Liver (tissue), 9 donors: ENCODE measurements around the gene OR11H7. TPM values are rescaled to one million over a fixed set of nuclear protein-coding genes. Genes with fewer than 3 reads are reported as not detected.
"Not testable (repeated sequence)": the region's sequence is repeated elsewhere in the genome, so short reads cannot be mapped to it uniquely, and the experiment has no call there.

Experiments used
- DNase-seq: peaks from one replicate; pipeline ENCODE4 v3.0.0-alpha.2; 2017; ENCODE audit warnings: low spot score
- H3K27ac ChIP-seq, 2 donors: one replicate each; pipeline ENCODE4 v1.7.0; 2013; ENCODE audit warnings: inconsistent platforms in 2 of 2, low read length in 2 of 2, control low read depth in 1 of 2, low read depth in 1 of 2, mild to moderate bottlenecking in 1 of 2
- H3K27me3 ChIP-seq, 4 donors: one replicate each; pipeline versions ENCODE4 v1.6.1 to v1.7.0; 2013; ENCODE audit warnings: low read length in 3 of 4, inconsistent platforms in 1 of 4, mild to moderate bottlenecking in 1 of 4, moderate library complexity in 1 of 4; ENCODE audit not compliant: control insufficient read depth in 4 of 4, insufficient read depth in 4 of 4
- H3K36me3 ChIP-seq, 4 donors: one replicate each; pipeline versions ENCODE4 v1.6.1 to v1.7.0; 2013; ENCODE audit warnings: low read length in 3 of 4, mild to moderate bottlenecking in 3 of 4, low read depth in 1 of 4, moderate library complexity in 1 of 4; ENCODE audit not compliant: control insufficient read depth in 4 of 4, insufficient read depth in 3 of 4
- H3K4me1 ChIP-seq, 4 donors: one replicate each; pipeline versions ENCODE4 v1.6.1 to v1.7.0; 2013; ENCODE audit warnings: low read length in 3 of 4, mild to moderate bottlenecking in 3 of 4, moderate library complexity in 1 of 4; ENCODE audit not compliant: control insufficient read depth in 4 of 4, insufficient read depth in 4 of 4
- H3K4me3 ChIP-seq, 3 donors: one replicate each; pipeline versions ENCODE4 v1.6.1 to v1.7.0; 2013; ENCODE audit warnings: low read length in 3 of 3, control low read depth in 1 of 3, low read depth in 1 of 3, mild to moderate bottlenecking in 1 of 3
- H3K9ac ChIP-seq, 2 donors: one replicate each; pipeline ENCODE4 v1.7.0; 2013; ENCODE audit warnings: low read length in 2 of 2, mild to moderate bottlenecking in 2 of 2, moderate library complexity in 2 of 2, control low read depth in 1 of 2, low read depth in 1 of 2
- H3K9me3 ChIP-seq, 4 donors: one replicate each; pipeline versions ENCODE4 v1.6.1 to v1.7.0; 2013; ENCODE audit warnings: low read length in 3 of 4; ENCODE audit not compliant: control insufficient read depth in 4 of 4
- WGBS: extraction: QIAGEN DNeasy Blood & Tissue Kit; methylation state at CpG from one replicate; pipeline ENCODE4 v1.1.7; 2013; 5-methylcytosine and 5-hydroxymethylcytosine counted together
- polyA plus RNA-seq, 2 donors: library from polyadenylated mRNA; stranded (reverse) in 1 of 2; unstranded in 1 of 2; fragments of 200-250 nt in 1 of 2; fragments of >200 nt in 1 of 2; fragmentation: Nextera tagmentation in 1 of 2; extraction: Ambion mirVana in 1 of 2; gene quantifications; one replicate each; pipeline versions ENCODE4 v1.2.1 to v1.2.3, GENCODE V29; 2013 to 2015
- total RNA-seq, 2 donors: library from RNA; depleted of rRNA; stranded (reverse); fragments of >200 nt; gene quantifications; one replicate each; pipeline ENCODE4 v1.2.3, GENCODE V29; 2014
- donor health status: healthy.
- donor health status: healthy.
- donor health status: healthy.
- donor health status: healthy.
- donor health status: healthy.

The OR11H7 gene
- total and polyA plus RNA-seq, 4 donors = not detected

GRCh38 chr14:20280265-20280664 is 51.5 kb downstream of the OR11H7 start:
- not testable (repeated sequence) for H3K27me3 ChIP-seq, H3K36me3 ChIP-seq, H3K4me3 ChIP-seq, H3K27ac ChIP-seq, H3K9ac ChIP-seq, DNase-seq, H3K4me1 ChIP-seq, H3K9me3 ChIP-seq
- 95% methylated on average over 7 of the region's 7 CpGs for WGBS

Other genes with a start within 250 kb of the OR11H7 start
- not detected for gene OR4Q2, start 226.8 kb upstream of the OR11H7 start, total RNA-seq
- not detected for gene OR4Q2, start 226.8 kb upstream of the OR11H7 start, polyA plus RNA-seq
- gene OR4K14, start 209.7 kb upstream of the OR11H7 start, total RNA-seq = not detected
- not detected for gene OR4K14, start 209.7 kb upstream of the OR11H7 start, polyA plus RNA-seq
- gene OR4K13, start 192.9 kb upstream of the OR11H7 start, total RNA-seq = not detected
- not detected for gene OR4K13, start 192.9 kb upstream of the OR11H7 start, polyA plus RNA-seq
- gene OR4L1, start 168.9 kb upstream of the OR11H7 start, total RNA-seq = not detected
- not detected for gene OR4L1, start 168.9 kb upstream of the OR11H7 start, polyA plus RNA-seq
- not detected for gene OR4K17, start 118.2 kb upstream of the OR11H7 start, total RNA-seq
- not detected for gene OR4K17, start 118.2 kb upstream of the OR11H7 start, polyA plus RNA-seq
- gene OR4N5, start 90.2 kb upstream of the OR11H7 start, total RNA-seq = not detected
- gene OR4N5, start 90.2 kb upstream of the OR11H7 start, polyA plus RNA-seq = not detected
- gene OR11G2, start 38.1 kb upstream of the OR11H7 start, total RNA-seq = not detected
- gene OR11G2, start 38.1 kb upstream of the OR11H7 start, polyA plus RNA-seq = not detected
- gene OR11H6, start 5.3 kb upstream of the OR11H7 start, total RNA-seq = not detected
- not detected for gene OR11H6, start 5.3 kb upstream of the OR11H7 start, polyA plus RNA-seq
- gene OR11H4, start 10.3 kb downstream of the OR11H7 start, total RNA-seq = not detected
- gene OR11H4, start 10.3 kb downstream of the OR11H7 start, polyA plus RNA-seq = not detected
- 1 to 10 TPM; 5.2 to 8.3 TPM for gene TTC5, start 77.0 kb downstream of the OR11H7 start, total RNA-seq
- 1 to 10 TPM; 2.5 to 3.3 TPM for gene TTC5, start 77.0 kb downstream of the OR11H7 start, polyA plus RNA-seq
- 10 to 100 TPM; 14.5 to 31.0 TPM for gene CCNB1IP1, start 104.3 kb downstream of the OR11H7 start, total RNA-seq
- 10 to 100 TPM; 14.9 to 16.5 TPM for gene CCNB1IP1, start 104.3 kb downstream of the OR11H7 start, polyA plus RNA-seq
- 1 to 10 TPM; 7.1 to 7.2 TPM for gene PARP2, start 114.7 kb downstream of the OR11H7 start, total RNA-seq
- 10 to 100 TPM in 1 of 2 donors, 1 to 10 TPM in 1; 5.6 to 13.3 TPM for gene PARP2, start 114.7 kb downstream of the OR11H7 start, polyA plus RNA-seq
- 10 to 100 TPM in 1 of 2 donors, 1 to 10 TPM in 1; 8.7 to 20.7 TPM for gene TEP1, start 184.5 kb downstream of the OR11H7 start, total RNA-seq
- gene TEP1, start 184.5 kb downstream of the OR11H7 start, polyA plus RNA-seq = 1 to 10 TPM; 3.9 to 6.5 TPM
- under 1 TPM; 0.17 to 0.23 TPM for gene KLHL33, start 207.2 kb downstream of the OR11H7 start, total RNA-seq
- gene KLHL33, start 207.2 kb downstream of the OR11H7 start, polyA plus RNA-seq = under 1 TPM; 0.06 to 0.14 TPM
- gene OSGEP, start 225.8 kb downstream of the OR11H7 start, total RNA-seq = 10 to 100 TPM; 29.0 to 39.0 TPM
- 10 to 100 TPM; 18.1 to 20.5 TPM for gene OSGEP, start 225.8 kb downstream of the OR11H7 start, polyA plus RNA-seq
- gene APEX1, start 226.2 kb downstream of the OR11H7 start, total RNA-seq = 10 to 100 TPM; 32.4 to 43.2 TPM
- gene APEX1, start 226.2 kb downstream of the OR11H7 start, polyA plus RNA-seq = 10 to 100 TPM; 50.3 to 64.5 TPM
- 10 to 100 TPM; 14.1 to 14.6 TPM for gene PIP4P1, start 232.5 kb downstream of the OR11H7 start, total RNA-seq
- 10 to 100 TPM; 13.2 to 14.9 TPM for gene PIP4P1, start 232.5 kb downstream of the OR11H7 start, polyA plus RNA-seq
- 100 to 1,000 TPM in 1 of 2 donors, 10 to 100 TPM in 1; 41.8 to 156 TPM for gene PNP, start 240.4 kb downstream of the OR11H7 start, total RNA-seq
- gene PNP, start 240.4 kb downstream of the OR11H7 start, polyA plus RNA-seq = 10 to 100 TPM; 22.9 to 29.9 TPM